HG03571 (cell line): ENCODE results near the gene OTULIN.

Source experiments
- ATAC-seq: cut with Tn5 transposase; IDR thresholded peaks from one replicate; pipeline ENCODE4 v1.9.1; 2021; ENCODE audit not compliant: unreplicated experiment

Gene OTULIN

GRCh38 chr5:14696057-14696456 lies 31.5 kb downstream of the OTULIN start:
- no peak for ATAC-seq

GRCh38 chr5:14696851-14697250 lies 32.3 kb downstream of the OTULIN start:
- ATAC-seq = no peak

- ATAC-seq = no peak
These were observed 34.0 kb downstream of the OTULIN start for GRCh38 chr5:14698495-14698894.

- ATAC-seq = no peak
These were observed 34.6 kb downstream of the OTULIN start for GRCh38 chr5:14699159-14699558.

GRCh38 chr5:14699807-14700400 lies 35.4 kb downstream of the OTULIN start:
- no peak for ATAC-seq

- no peak for ATAC-seq
These were observed 36.2 kb downstream of the OTULIN start for GRCh38 chr5:14700478-14701436.

- no peak for ATAC-seq
These were observed 37.0 kb downstream of the OTULIN start for GRCh38 chr5:14701556-14701955.

- no peak for ATAC-seq
These were observed 37.8 kb downstream of the OTULIN start for GRCh38 chr5:14702238-14702839.

- no peak for ATAC-seq
These were observed 41.0 kb downstream of the OTULIN start for GRCh38 chr5:14705556-14705955.

GRCh38 chr5:14706615-14707021 lies 42.1 kb downstream of the OTULIN start:
- no peak for ATAC-seq

GRCh38 chr5:14707811-14708390 lies 43.4 kb downstream of the OTULIN start:
- ATAC-seq = no peak

GRCh38 chr5:14708551-14708950 lies 44.0 kb downstream of the OTULIN start:
- ATAC-seq = no peak

- no peak for ATAC-seq
These were observed 45.9 kb downstream of the OTULIN start for GRCh38 chr5:14710313-14710994.

- ATAC-seq = no peak
These were observed 47.6 kb downstream of the OTULIN start for GRCh38 chr5:14712131-14712530.

GRCh38 chr5:14712666-14713065 lies 48.1 kb downstream of the OTULIN start:
- ATAC-seq = no peak

GRCh38 chr5:14713476-14714390 lies 49.2 kb downstream of the OTULIN start:
- ATAC-seq = no peak

GRCh38 chr5:14714706-14715105 lies 50.2 kb downstream of the OTULIN start:
- no peak for ATAC-seq

- ATAC-seq = no peak
These were observed 51.0 kb downstream of the OTULIN start for GRCh38 chr5:14715481-14715880.

GRCh38 chr5:14716755-14717752 lies 52.5 kb downstream of the OTULIN start:
- no peak for ATAC-seq
